ENCODE results near the gene OBP2B.
"Not testable (repeated sequence)": the region's sequence is repeated elsewhere in the genome, so short reads cannot be mapped to it uniquely, and the experiment has no call there.

Gene OBP2B

DNA sequence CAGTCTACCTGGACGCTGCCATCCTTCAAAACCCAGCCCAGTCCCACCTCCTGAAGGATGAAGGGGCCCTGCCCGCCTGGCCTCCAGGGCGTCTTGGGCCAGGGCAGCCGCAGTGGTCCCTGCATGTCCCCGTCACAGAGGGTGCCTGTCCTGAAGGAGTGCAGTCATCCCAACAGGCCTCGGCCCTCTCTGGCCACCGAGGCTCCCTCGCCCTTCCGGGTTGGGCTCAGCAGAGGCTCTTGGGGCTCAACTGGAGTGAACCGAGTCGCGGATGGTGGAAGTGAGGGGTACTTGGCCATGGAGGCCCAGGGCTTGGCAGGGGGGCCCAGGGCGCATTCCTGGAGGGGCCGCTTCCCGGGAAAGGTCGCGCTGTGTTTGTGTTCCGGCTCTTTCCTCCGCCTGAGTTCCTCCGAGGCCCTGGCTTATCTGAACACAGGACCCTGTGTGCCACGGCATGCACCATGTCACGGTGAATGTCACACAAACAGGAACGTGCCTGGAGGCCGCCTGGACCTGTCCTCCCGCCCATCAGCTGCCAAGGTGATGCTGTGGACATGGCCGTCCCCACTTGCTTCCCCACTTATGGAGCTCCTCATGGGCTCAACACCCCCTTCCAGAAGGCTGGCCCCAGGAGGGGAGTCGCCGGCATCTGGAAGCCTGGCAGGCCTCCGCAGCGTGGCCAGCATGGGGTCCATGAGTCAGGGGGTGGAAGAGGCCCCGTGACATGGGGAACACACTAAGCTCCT is 25.7 kb upstream of the OBP2B start:
- TF ChIP-seq, protein P1, sequence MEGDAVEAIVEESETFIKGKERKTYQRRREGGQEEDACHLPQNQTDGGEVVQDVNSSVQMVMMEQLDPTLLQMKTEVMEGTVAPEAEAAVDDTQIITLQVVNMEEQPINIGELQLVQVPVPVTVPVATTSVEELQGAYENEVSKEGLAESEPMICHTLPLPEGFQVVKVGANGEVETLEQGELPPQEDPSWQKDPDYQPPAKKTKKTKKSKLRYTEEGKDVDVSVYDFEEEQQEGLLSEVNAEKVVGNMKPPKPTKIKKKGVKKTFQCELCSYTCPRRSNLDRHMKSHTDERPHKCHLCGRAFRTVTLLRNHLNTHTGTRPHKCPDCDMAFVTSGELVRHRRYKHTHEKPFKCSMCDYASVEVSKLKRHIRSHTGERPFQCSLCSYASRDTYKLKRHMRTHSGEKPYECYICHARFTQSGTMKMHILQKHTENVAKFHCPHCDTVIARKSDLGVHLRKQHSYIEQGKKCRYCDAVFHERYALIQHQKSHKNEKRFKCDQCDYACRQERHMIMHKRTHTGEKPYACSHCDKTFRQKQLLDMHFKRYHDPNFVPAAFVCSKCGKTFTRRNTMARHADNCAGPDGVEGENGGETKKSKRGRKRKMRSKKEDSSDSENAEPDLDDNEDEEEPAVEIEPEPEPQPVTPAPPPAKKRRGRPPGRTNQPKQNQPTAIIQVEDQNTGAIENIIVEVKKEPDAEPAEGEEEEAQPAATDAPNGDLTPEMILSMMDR (IDR thresholded peaks at IDR 0.05; ENCODE audit: low read depth, low read length) = no peak
- no peak overlapping the region for H3K4me3 ChIP-seq (ENCODE audit: low read depth, low read length)
- in situ Hi-C loops (cut with HindIII; ENCODE audit: low sequenced_read_pairs) = no loop called here

DNA sequence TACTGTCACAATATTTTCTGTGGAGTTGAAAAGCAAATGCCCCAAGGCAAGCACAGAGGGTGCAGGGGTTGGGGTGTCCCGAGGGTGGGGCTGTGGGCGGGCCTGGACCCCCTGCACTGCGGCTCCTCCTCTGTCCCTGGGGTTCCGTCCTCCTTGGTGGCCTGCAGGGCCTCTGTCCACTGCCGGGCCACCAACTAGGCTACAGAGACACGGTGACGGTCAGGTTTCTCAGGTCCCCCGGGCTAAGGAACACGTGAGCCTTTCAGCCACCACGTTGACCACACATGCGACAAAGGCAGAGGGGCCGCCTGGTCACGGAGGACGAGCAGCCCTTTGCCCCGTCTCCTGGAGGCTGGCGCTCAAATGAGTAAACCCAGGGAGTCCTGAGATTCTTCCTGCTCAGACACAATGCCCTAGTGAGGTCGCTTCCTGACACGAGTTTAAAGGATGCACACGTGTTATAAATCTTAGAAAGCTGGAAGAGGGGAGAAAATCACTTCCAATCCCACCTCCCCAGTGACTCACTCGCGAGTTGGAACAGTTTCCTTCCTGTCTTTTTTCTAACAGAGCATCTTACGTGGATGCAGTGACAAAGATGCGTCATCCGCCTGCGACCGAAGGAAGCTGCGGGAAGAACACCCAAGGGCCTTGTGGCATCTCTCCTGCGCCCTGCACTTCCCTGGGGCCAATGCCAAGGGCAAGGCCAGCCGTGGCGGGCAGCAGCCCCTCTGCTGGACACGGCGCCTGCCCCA is 24.8 kb upstream of the OBP2B start:
- TF ChIP-seq, protein P1 (IDR thresholded peaks at IDR 0.05; ENCODE audit: low read depth, low read length) = no peak
- in situ Hi-C loops (cut with HindIII; ENCODE audit: low sequenced_read_pairs) = no loop called here
- DNase-seq (ENCODE audit: low read depth, low spot score) = no peak

More for the DNA sequence above, 25.7 kb upstream of the OBP2B start:
- no peak for DNase-seq (ENCODE audit: low read depth, low spot score)

DNA sequence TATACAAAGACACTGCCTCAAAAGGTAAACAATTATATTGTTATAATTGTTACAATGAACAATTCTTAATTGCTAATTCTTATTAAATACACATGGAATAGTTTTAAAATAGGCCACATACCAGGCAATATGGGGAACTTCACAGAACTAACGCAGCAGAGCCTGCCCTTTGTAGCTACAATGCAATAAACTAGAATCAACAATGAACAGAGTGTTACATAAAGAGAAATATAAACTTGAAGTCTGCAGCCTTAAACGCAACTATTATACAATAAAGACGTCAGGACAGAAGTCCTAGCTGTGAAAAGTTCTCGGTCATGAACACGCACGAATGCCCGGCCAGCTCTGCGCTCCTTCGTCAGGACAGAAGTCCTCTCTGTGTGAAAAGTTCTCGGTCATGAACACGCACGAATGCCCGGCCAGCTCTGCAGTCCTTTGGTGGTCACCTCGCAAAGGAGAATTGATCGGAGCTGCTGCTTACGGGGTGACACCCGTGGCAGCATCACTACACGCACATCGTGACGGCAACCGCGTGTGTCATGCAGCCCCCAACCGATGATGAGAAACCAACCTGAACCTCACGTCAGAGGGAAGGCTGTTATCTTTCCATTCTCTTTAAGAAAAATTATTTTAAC is 23.0 kb upstream of the OBP2B start:
- in situ Hi-C loops (cut with HindIII; ENCODE audit: low sequenced_read_pairs); H3K4me3 ChIP-seq (ENCODE audit: low read depth, low read length); DNase-seq (ENCODE audit: low read depth, low spot score): not testable (repeated sequence)

More for the DNA sequence above, 24.8 kb upstream of the OBP2B start:
- H3K4me3 ChIP-seq (ENCODE audit: low read depth, low read length) = no peak overlapping the region

DNA sequence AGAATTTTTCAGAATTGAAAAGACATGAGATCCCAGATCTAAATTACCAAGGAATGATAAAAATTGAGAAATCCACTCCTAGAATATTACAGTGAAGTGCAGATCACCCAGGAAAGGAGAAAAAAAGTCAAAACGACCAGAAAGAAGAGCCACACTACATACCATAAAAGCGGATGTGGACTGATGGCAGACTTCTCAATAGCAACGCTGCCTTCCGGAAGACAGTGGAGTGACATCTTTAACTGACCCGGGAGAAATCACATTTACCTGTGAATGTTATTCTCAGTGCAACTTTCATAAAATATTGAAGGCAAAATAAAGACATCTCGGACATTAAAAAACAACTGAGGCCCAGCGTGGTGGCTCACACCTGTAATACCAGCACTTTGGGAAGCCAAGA is 21.5 kb upstream of the OBP2B start:
- H3K4me3 ChIP-seq (ENCODE audit: low read depth, low read length); in situ Hi-C loops (cut with HindIII; ENCODE audit: low sequenced_read_pairs); DNase-seq (ENCODE audit: low read depth, low spot score): not testable (repeated sequence)

DNA sequence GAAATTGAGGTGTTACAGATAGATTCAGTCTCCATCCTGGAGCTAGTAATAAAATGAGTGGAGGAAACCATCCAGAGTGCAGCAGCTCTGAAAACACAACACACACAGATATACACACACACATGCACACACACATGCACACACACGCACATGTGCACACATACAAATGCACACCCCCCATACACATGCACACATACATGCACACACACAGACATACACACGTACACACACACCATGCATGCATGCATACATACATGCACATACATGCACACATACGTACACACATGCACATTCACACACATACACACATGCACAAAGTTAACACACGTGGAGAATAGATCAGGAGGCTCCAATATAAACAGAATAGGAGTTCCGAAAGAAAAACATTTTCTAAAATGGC is 21.0 kb upstream of the OBP2B start:
- TF ChIP-seq, protein P1 (IDR thresholded peaks at IDR 0.05; ENCODE audit: low read depth, low read length) = no peak

DNA sequence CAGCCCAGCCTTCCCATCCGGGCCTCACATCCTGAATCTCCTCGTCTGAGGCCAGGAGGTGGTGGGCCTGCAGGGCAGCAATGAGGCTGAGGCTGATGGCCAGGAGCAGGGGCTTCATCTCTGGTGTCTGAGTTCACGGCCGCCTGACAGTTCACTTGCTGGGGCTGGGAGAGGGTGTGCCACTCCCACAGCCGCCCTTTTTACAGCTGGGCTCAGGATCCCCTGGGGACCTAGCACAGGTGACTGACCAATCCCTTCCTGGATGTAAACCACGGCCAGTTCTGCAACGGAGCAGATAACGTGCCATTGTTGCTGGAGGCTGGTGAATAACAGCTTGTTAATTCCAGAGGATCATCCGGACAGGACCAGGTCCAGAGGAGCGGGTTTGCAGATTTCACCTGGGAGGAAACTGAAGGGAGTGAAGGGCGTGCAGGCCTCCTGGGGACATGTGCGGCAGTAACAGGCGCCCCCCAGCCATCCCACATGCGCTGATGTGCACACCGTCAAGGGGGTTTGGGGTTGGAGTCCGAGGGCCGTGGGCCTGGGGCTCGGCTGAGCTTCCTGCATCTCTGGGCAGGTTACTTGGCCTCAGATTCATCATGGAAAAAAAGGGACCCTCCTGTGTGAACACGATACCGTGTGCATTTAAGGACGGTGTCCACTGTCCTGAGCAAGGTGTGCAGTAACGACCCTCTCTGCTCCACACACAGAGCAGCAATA is 19.6 kb upstream of the OBP2B start:
- H3K4me3 ChIP-seq (ENCODE audit: low read depth, low read length); in situ Hi-C loops (cut with HindIII; ENCODE audit: low sequenced_read_pairs); DNase-seq (ENCODE audit: low read depth, low spot score): not testable (repeated sequence)

More for the DNA sequence above, 21.0 kb upstream of the OBP2B start:
- in situ Hi-C loops (cut with HindIII; ENCODE audit: low sequenced_read_pairs) = no loop called here
- DNase-seq (ENCODE audit: low read depth, low spot score) = no peak
- no peak overlapping the region for H3K4me3 ChIP-seq (ENCODE audit: low read depth, low read length)

DNA sequence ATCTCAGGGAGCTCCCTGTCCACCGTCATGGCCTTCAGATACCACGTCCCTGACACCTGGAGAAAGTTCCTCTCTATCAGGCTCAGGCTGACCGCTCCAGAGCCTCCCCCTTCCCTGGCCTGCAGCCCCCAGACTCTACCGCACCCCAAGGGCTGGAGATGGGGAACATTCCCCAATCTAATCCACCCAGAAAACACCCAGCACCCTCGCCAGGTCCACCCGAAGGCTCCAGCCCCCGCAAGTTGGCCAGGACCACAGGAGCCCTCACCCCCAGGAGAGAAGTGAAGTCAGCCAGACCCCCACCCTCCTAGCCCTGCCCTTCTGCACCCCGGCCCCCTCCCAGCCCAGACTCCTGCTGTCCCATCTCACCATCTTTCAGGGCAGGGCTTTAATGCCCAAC is 18.9 kb upstream of the OBP2B start:
- in situ Hi-C loops (cut with HindIII; ENCODE audit: low sequenced_read_pairs); H3K4me3 ChIP-seq (ENCODE audit: low read depth, low read length); DNase-seq (ENCODE audit: low read depth, low spot score): not testable (repeated sequence)

DNA sequence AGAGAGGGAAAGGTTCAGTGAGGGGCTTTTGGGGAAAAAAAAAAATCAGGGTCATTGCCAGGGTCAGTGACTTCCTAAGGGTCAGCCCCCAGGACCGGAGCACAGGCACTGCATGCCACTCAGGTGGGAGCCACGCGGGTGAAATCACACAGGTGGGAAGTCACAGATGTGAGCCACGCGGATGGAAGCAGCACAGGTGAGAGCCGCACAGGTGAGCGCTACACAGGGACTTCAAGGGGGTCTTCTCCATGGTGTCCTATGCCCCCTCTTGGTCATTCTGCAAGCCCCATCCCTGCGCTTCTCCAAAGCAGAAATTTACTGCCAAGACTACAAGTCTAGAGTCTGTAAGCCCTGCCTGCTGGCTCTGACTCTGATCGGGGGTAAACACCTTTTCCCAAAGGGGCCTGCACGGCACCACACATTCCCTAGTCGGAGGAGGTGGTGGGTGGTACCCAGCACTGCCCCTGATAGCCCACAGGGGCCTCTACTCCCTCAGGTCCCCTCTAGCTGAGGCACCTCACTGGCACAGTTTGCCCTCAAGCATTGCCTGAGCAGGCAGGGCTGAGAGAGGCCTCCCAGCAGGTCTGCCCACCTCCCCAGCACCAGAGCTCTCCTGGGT is 18.3 kb upstream of the OBP2B start:
- TF ChIP-seq, protein P1 (IDR thresholded peaks at IDR 0.05; ENCODE audit: low read depth, low read length) = no peak
- in situ Hi-C loops (cut with HindIII; ENCODE audit: low sequenced_read_pairs) = no loop called here
- DNase-seq (ENCODE audit: low read depth, low spot score) = no peak
- H3K4me3 ChIP-seq (ENCODE audit: low read depth, low read length) = no peak overlapping the region

Data from astrocyte of the spinal cord (primary cell).